Upper lobe of left lung (tissue), 6 donors: ENCODE measurements around the gene ETFB. TPM values are rescaled to one million over a fixed set of nuclear protein-coding genes. Genes with fewer than 3 reads are reported as not detected.

Source experiments
- ATAC-seq, 2 donors: fragments of 200-7000 bp; cut with Tn5 transposase; one replicate each; pipeline ENCODE4 v1.9.1; 2022; ENCODE audit warnings: mild to moderate bottlenecking in 2 of 2, moderate library complexity in 2 of 2; ENCODE audit not compliant: low FRiP score in 2 of 2
- DNase-seq, 2 donors: peaks; one replicate each; pipeline ENCODE4 v3.0.0-alpha.2; 2019 to 2020
- H3K27ac ChIP-seq, 4 donors: fragments of 200-600 bp; sonication (generic); one replicate each; pipeline ENCODE4 v1.5.1; 2016 to 2019
- H3K27me3 ChIP-seq, 4 donors: fragments of 200-600 bp; sonication (generic); one replicate each; pipeline ENCODE4 v1.5.1; 2017 to 2019
- H3K36me3 ChIP-seq, 4 donors: fragments of 200-600 bp; sonication (generic); one replicate each; pipeline ENCODE4 v1.5.1; 2016 to 2019
- H3K4me1 ChIP-seq, 4 donors: fragments of 200-600 bp; sonication (generic); one replicate each; pipeline ENCODE4 v1.5.1; 2018 to 2019
- H3K4me3 ChIP-seq, 4 donors: fragments of 200-600 bp; sonication (generic); one replicate each; pipeline ENCODE4 v1.5.1; 2017 to 2019; ENCODE audit warnings: mild to moderate bottlenecking in 2 of 4, moderate library complexity in 1 of 4
- H3K9me3 ChIP-seq, 4 donors: fragments of 200-600 bp; sonication (generic); one replicate each; pipeline ENCODE4 v1.5.1; 2018 to 2019
- EP300 ChIP-seq, 4 donors: sonication (generic); formaldehyde crosslinking; IDR thresholded peaks; one replicate each; pipeline ENCODE4 v1.5.1; 2017; ENCODE audit warnings: antibody characterized with exemption in 4 of 4, control low read depth in 2 of 4
- POLR2A ChIP-seq, 4 donors: fragments of 450-650 bp; IDR thresholded peaks; one replicate each; pipeline ENCODE4 v1.5.1; 2016 to 2017; ENCODE audit warnings: antibody characterized with exemption in 4 of 4, mild to moderate bottlenecking in 2 of 4
- POLR2AphosphoS5 ChIP-seq, 2 donors: sonication (generic); formaldehyde crosslinking; IDR thresholded peaks; one replicate each; pipeline ENCODE4 v1.5.1; 2017; ENCODE audit warnings: antibody characterized with exemption in 2 of 2
- WGBS, 2 donors: methylation state at CpG; one replicate each; pipeline ENCODE4 v1.1.5; 2017 to 2018; 5-methylcytosine and 5-hydroxymethylcytosine counted together
- total RNA-seq, 6 donors: library from RNA; depleted of rRNA in 4 of 6; stranded (reverse); fragments of >200 nt in 4 of 6; gene quantifications; one replicate each; pipeline versions ENCODE4 v1.1.0 to v1.2.1, GENCODE V29; 2016 to 2021
- TF ChIP-seq, protein P1 (sequence below), 6 experiments: fragments of 450-650 bp in 4 of 6; fragments of 200-600 bp in 2 of 6; sonication (generic) in 2 of 6; IDR thresholded peaks; one replicate each; pipeline ENCODE4 v1.5.1; 2016 to 2019; ENCODE audit warnings: antibody characterized with exemption in 6 of 6
- donor health status: DM: no; HTN: no; CAD: no; lungs with moderate emphysema.
- donor health status: DM: no; HTN: yes; CAD: no; lungs with severe emphysema.

Gene ETFB
- total RNA-seq, 6 donors from 2014 or later: 59.7 to 102 (median 86.6) TPM

DNA sequence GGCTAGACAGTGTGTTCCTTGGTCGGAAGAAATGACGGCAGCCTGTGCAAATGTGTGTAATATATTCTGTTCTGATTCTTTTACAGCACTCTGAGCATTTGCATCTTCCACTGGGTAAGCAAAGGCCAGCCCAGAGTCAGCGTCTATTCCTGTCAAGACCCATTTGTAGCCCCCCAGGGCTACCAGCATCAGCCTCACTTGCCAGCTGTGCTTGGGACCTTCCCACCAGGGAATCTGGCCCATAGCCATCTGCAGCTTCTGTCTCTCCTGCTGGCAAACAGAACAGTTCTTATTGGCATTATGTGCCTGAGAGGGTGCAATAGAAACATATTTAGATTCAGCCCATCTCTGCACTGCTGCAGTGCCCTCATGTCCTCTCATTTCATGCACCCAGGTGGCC is 60.7 kb downstream of the ETFB start:
- DNase-seq (no peak), ATAC-seq (no peak)
- H3K9me3 ChIP-seq: peaks cover 0 to 27% (median 16%) of the 10 kb centered on the region in 4 donors
- no peaks in the 10 kb centered on the region for H3K36me3 ChIP-seq
- H3K4me1 ChIP-seq: no peaks in the 10 kb centered on the region
- no peak for TF ChIP-seq POLR2A (IDR thresholded peaks at IDR 0.05)
- no peak for TF ChIP-seq POLR2AphosphoS5 (IDR thresholded peaks at IDR 0.05)
- no peak for TF ChIP-seq EP300 (IDR thresholded peaks at IDR 0.05)
- TF ChIP-seq, protein P1, sequence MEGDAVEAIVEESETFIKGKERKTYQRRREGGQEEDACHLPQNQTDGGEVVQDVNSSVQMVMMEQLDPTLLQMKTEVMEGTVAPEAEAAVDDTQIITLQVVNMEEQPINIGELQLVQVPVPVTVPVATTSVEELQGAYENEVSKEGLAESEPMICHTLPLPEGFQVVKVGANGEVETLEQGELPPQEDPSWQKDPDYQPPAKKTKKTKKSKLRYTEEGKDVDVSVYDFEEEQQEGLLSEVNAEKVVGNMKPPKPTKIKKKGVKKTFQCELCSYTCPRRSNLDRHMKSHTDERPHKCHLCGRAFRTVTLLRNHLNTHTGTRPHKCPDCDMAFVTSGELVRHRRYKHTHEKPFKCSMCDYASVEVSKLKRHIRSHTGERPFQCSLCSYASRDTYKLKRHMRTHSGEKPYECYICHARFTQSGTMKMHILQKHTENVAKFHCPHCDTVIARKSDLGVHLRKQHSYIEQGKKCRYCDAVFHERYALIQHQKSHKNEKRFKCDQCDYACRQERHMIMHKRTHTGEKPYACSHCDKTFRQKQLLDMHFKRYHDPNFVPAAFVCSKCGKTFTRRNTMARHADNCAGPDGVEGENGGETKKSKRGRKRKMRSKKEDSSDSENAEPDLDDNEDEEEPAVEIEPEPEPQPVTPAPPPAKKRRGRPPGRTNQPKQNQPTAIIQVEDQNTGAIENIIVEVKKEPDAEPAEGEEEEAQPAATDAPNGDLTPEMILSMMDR (IDR thresholded peaks at IDR 0.05): no peak
- H3K27ac ChIP-seq: no peak overlapping the region
- H3K27me3 ChIP-seq: no peaks in the 10 kb centered on the region
- WGBS, 2 donors: 74 to 78% methylated on average over 3 of the region's 3 CpGs
- no peak overlapping the region for H3K4me3 ChIP-seq

DNA sequence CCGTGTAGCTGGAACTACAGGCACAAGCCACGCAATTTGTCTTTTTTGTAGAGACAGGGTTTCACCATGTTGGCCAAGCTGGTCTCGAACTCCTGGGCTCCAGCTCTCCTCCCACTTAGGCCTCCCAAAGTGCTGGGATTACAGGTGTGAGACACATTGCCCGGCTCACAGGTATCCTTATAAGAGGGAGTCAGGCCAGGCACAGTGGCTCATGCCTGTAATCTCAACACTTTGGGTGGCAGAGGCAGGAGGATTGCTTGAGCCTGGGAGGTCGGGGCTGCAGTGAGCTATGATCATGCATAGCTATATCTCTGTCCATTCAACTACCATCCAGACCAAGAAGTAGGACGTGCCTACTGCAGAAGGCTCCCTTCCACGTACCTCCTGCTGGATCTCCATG is 64.9 kb downstream of the ETFB start:
- Histone ChIP-seq H3K4me3 (no peak overlapping the region), H3K4me1 (no peaks in the 10 kb centered on the region), H3K27ac (no peak overlapping the region), H3K36me3 (no peaks in the 10 kb centered on the region), H3K27me3 (no peaks in the 10 kb centered on the region), H3K9me3 (peaks cover 0 to 13% (median 9%) of the 10 kb centered on the region in 4 donors)
- DNase-seq (no peak), ATAC-seq (no peak)
- WGBS, 2 donors: 74 to 78% methylated on average over 7 of the region's 7 CpGs
- TF ChIP-seq POLR2AphosphoS5 (IDR thresholded peaks at IDR 0.05): no peak
- TF ChIP-seq, protein P1 (IDR thresholded peaks at IDR 0.05): no peak
- no peak for TF ChIP-seq EP300 (IDR thresholded peaks at IDR 0.05)
- no peak for TF ChIP-seq POLR2A (IDR thresholded peaks at IDR 0.05)

- WGBS, 2 donors: 59 to 64% methylated on average over 4 to 5 of the region's 5 CpGs
- no peak for DNase-seq
- no peaks in the 10 kb centered on the region for H3K9me3 ChIP-seq
Measured at GRCh38 chr19:51297406-51297805, 68.8 kb downstream of the ETFB start.

GRCh38 chr19:51296336-51297093 is 69.7 kb downstream of the ETFB start:
- Histone ChIP-seq H3K9me3 (no peaks in the 10 kb centered on the region), H3K4me3 (no peak overlapping the region), H3K27ac (no peak overlapping the region), H3K4me1 (no peaks in the 10 kb centered on the region), H3K36me3 (no peaks in the 10 kb centered on the region), H3K27me3 (no peaks in the 10 kb centered on the region)
- ATAC-seq (no peak), DNase-seq (no peak)
- 56 to 65% methylated on average over 5 to 9 of the region's 9 CpGs for WGBS, 2 donors
- TF ChIP-seq POLR2AphosphoS5 (IDR thresholded peaks at IDR 0.05): no peak
- TF ChIP-seq, protein P1 (IDR thresholded peaks at IDR 0.05): no peak
- no peak for TF ChIP-seq POLR2A (IDR thresholded peaks at IDR 0.05)
- TF ChIP-seq EP300 (IDR thresholded peaks at IDR 0.05): no peak

More at GRCh38 chr19:51297406-51297805, 68.8 kb downstream of the ETFB start:
- Histone ChIP-seq H3K4me1 (no peaks in the 10 kb centered on the region), H3K27me3 (no peaks in the 10 kb centered on the region), H3K36me3 (no peaks in the 10 kb centered on the region), H3K4me3 (no peak overlapping the region), H3K27ac (no peak overlapping the region)
- ATAC-seq: no peak
- no peak for TF ChIP-seq POLR2AphosphoS5 (IDR thresholded peaks at IDR 0.05)
- TF ChIP-seq EP300 (IDR thresholded peaks at IDR 0.05): no peak
- TF ChIP-seq, protein P1 (IDR thresholded peaks at IDR 0.05): no peak
- TF ChIP-seq POLR2A (IDR thresholded peaks at IDR 0.05): no peak
